OCI-LY7 (cell line): ENCODE measurements around the gene MYO1B.

Experiments
- CTCF ChIP-seq: fragments of 200-600 bp; sonication (generic); conservative IDR thresholded peaks from 2 replicates; pipeline ENCODE4 v1.5.1; 2014; ENCODE audit warnings: mild to moderate bottlenecking, antibody characterized with exemption, low read length, moderate library complexity, mixed read lengths
- EZH2phosphoT487 ChIP-seq: fragments of 200-600 bp; sonication (generic); IDR thresholded peaks from 2 replicates; pipeline ENCODE4 v1.6.1; 2018; ENCODE audit warnings: low read depth, borderline replicate concordance, mild to moderate bottlenecking, mixed run types, antibody characterized with exemption, low read length, moderate library complexity, mixed read lengths

GRCh38 chr2:191262436-191262835 is 17.2 kb downstream of the MYO1B start:
- TF ChIP-seq CTCF = no peak
- no peak for TF ChIP-seq EZH2phosphoT487
